GM21528 (cell line): Measurements from ENCODE around the gene ARRB1.
"Not testable (repeated sequence)": the region's sequence is repeated elsewhere in the genome, so short reads cannot be mapped to it uniquely, and the experiment has no call there.

Experiments used
- ATAC-seq: cut with Tn5 transposase; IDR thresholded peaks from one replicate; pipeline ENCODE4 v1.9.1; 2021; ENCODE audit warnings: mild to moderate bottlenecking, moderate library complexity; ENCODE audit not compliant: unreplicated experiment, low FRiP score

The ARRB1 gene

DNA sequence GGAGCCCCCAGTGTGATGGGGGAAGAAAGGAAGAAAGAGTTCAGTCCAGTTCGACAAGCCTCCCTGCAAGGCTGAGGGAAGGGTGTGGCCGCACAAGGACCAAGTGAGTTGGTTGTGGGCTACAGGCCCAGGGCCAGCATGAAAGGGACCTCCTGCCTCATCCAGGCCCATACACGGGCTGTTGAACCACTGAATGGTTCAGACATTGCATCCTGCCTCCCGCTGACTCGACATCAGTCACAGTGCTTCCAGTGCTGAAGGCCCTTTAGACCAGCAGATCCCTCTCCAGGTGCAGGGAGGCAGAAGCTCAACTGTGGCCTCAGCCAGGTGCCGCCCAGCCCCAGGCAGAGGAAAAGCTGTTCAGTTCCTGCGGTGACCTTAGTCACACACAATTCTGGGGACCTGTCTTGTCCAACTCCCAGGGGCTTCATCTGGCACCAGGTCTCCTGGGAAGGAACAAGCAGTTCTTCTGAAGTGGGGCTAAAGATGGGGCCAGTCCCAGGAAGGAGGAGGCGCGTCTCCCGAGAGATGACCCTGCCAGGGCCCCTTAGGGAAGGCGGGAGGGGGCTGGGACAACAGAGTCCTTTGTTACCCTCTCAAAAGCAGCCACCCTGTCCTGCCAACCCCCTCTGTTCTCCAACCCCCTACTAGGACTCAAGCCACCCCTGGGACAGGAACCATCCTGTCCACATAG is 6.6 kb downstream of the ARRB1 start:
- ATAC-seq: no peak

DNA sequence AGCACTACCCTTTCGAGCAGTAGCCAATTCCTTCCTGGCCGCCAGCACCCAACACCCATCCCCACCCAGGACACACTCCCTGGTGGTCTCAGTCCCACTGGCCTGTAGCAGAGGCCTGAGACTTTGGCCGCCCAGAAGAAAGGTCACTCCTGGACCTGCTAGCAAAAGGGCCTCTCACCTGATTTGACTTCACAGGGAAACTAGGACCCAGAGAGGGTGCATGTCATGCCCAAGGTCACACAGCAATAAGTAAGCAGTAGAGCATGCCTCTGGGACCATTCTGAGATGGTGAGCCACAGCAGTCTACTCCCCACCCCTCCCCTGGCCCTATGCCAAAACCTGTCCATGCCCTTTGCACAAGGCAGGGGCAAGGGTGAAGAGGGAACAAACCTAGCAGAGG is 7.3 kb downstream of the ARRB1 start:
- no peak for ATAC-seq

DNA sequence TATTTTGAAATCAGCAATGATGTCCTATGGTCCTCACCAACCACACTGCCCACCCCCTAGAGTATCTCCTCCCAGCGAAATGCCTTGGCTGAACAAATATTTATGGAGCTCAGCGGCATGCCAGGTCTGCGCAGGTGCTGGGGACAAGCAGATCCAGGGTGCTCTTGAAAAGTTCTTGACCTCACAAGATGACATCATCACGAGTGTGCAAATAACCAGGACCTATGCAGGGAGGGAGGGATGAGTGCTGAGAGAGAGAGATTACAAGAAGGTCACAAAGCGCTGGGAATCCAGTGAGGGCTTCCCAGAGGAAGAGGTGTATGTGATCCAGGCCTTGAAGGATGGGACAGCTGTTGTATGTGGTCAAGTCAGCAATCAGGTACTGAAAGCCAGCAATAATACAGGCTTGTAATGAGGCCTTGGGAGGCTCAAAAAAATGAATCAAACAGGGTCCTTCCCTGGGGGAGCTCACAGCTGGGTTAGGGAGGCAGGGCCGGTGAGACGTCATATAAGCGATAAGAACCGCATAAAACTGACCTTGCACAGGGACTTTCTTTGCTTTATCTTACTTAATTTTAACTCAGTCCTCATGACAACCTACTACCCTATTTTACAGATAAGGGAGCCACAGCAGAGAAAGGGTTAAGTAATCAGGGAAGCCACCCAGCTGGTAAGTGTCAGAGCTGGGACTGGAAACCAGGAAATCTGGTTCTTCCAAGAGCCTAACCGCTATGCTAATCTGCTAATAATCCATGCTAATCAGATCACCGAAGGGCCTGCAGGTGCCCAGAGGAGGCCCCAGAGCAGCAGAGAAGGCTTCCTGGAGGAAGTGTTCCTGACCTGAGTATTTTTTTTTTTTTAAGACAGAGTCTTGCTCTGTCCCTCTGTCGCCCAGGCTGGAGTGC is 8.2 kb downstream of the ARRB1 start:
- ATAC-seq: no peak

DNA sequence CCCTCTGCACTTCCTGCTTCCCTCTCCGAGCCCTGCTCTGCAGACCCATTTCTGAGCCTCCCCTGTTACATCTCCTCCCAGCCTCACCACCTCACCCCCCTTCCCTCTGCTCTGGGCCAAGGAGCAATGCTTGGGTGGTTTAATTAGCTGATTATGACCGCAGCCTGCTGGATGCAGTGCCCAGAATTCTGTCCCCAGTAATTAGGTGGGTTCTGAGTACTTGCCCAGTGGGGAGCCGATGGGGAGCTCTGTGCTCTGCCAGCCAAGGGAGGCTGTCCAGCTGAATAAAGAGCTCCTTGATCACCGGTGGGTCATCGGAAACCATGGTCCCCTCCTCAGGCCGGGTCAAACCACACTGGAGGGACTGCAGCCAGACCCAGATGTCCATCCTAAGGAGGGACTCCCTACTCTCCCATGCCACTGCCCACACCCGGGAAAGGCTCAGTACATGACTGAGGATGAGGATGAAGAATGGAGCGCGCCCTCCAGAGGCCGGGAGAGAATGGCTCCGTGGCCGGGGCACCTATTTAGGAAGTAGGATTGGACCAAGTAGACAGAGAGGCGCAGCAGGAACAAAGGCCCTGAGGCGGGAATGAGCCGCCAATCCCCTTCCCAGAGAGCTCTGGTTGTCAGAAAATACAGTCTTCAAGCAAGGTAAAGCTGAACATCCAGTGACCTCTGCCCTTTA is 9.1 kb downstream of the ARRB1 start:
- no peak for ATAC-seq

DNA sequence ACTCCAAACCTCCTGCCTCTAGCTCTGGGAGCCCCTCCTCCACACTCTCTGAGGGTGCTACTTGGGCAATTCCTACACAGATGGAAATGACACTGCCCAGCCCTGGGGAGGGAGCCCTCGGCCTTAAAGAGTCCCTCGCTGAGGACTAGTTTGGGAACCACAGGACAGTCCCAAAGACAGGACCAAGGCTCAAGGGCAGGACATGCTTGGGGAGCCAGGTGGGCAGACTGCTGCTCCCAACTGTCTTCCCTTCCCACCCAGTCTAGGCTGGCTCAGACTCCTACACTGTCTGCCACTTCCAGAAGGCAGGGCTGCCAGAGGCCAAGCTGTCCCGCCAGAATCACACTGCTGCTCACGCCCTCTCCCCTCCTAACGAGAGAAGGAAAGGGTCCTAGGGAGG is 9.8 kb downstream of the ARRB1 start:
- ATAC-seq: no peak

DNA sequence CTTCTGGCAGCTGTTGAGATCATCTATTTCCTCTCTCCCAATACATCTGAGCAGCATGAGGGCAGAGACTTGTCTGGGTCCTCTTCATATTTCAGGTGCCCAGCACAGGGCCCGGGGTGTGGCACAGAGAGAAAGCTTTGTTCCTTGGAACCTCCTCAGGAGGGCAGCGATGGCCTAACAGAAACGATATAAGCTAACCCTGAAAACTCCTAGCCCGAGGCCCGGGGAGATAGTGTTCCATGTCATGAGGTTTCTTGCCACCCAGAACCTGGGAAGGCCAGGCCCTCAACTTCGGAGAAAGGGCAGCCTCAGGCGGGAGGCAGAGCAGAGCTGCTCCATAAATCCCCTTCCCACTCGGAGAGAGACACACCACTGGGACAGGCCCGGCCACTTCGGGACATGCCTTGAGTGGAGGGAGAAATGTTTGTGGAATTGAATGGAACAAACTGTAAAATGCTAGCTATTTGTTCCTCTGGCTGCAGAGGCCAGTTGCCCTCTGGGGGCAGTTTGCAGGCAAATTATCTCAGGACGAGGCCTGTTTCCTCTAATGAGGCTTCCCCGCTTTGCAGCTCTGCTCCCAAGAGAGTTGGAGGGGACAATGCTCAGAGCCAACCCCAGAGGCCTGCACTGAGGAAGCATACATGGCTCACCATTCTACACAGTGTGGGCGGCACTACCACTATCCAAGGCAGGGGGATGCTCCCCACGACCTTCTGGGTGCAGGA is 11.6 kb downstream of the ARRB1 start:
- ATAC-seq: no peak

DNA sequence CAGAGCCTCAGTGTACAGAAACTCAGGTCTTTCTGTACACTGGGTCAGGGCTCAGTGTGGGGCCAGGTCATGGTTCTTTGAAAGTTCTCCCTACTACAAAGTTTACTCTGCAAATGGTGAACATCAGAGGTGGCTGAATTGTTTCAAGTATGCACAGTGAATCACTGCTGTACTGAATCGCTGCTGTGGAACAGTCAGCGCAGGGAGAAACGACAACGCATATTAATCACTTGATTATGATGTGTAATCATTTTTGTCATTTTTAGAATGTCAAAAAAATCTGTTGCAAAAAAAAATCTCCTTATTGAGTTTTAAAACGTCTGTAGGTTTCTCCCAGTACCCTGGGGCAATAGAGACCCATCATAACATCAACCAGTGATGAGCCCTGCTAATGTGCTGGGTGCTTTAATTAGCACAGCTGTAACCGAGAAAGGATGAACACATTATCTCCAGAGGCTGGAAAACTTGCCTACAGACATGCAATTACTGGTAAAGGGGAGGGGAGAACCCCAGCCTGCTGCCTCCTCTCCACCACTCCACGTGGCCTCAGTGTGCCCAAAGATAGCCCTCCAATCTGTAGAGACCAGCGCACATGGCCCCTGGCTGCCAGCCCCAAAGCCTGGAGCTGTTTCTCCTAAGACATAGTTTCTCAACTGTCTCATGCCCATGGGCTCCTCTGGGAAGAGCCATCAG is 12.8 kb downstream of the ARRB1 start:
- no peak for ATAC-seq

DNA sequence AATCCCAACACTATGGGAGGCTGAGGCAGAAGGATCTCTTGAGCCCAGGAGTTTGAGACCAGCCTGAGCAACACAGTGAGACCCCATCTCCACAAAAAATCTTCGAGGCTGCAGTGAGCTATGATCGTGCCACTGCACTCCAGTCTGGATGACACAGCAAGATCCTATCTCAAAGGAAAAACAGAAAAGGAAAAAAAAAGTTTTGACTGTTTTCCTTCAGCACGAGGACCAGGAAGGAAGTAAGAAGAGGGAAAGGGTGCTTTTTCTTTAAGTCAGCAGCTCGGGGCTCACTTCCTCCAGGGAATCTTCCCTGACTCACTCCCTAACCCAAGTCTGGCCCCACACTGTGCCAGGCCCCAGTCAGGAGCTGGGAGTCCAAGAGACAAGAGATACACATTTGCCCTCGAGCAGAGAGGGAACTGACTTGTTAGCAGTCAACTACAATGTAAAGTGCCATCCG is 14.2 kb downstream of the ARRB1 start:
- ATAC-seq: no peak

DNA sequence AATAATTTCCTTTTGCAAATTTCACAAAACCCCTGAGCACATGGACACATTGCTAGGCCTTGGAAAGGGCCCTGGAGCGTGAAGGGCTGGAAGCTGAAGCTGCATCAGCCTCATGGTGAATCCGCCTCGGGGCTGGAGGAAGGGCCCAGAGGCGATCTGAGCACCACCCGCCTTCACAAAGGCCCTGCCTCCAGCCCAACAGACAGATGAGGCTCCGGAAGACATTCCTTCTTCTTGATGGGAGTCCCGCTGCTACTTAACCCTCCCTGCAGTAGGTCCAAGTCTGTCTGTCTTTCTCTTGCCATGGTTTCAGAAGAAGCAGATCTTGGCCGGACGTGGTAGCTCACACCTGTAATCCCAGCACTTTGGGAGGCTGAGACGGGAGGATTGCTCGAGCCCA is 16.5 kb downstream of the ARRB1 start:
- no peak for ATAC-seq

DNA sequence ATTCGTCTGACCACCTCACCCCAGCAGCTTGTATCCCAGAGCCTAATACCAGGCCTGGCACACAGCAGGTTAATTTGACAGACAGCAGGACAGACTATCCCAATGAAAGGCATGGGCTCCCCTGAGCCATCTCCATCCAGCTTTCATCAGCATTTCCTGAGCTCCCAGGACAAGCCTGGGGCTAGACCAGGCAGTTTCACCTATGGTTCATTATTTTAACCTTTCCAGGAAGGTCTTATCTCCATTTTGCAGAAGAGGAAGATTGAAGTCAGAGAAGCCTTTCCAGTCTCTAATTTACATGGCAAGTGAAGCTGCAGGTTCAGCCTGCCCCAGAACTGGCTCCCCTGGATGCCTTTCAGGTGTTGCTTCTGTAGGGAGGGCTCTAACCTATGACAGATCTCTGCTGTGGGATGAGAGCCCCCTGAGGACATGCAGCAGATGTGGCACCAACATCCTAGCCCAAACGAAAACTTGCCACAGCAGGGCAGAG is 17.0 kb downstream of the ARRB1 start:
- ATAC-seq: no peak

DNA sequence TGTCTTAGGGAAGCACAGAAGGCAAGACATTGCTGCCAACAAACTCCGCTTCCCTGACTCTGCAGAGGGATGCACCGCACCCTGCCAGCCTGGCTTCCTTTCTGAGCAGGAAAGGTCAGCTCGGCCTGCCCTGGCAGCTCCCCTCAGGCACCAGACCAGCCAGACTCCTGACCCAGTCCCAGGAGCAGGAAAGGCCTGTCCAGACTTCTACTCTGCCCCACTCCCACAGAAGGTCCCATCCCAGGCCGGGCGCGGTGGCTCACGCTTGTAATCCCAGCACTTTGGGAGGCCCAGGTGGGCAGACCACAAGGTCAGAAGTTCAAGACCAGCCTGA is 17.7 kb downstream of the ARRB1 start:
- no peak for ATAC-seq

DNA sequence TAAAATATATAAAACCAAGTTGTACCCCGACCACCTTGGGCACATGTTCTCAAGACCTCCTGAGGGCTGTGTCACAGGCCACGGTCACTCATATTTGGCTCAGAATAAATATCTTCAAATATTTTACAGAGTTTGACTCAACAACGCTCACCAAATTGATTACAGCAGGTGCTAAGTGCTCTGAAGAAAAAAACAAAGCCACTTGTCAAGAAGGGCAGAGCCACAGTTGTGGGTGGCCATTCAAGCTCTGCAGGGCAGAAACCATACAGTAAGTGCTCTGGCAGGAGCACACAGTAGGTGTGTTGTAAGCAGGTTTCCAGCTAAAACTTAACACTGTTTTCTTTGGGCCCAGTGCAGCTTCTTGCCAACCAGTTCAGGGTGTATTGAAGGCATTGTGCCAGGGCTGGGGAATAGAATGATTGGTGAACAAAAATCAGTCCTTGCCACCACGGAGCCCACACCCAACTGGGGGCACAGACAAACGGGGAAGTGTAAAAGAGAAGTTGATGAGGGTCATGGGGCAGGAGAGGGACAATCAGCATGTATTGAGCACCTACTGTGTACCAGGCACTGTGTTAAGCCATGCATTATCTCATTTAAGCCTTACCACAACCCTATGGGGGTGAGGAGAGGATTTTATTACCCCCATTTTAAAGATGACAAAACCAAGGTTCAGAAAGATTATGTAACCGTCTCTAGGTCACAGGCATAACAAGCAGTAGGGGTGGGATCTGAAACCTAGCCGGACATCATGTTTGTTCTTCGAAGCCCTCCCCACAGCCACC is 18.2 kb downstream of the ARRB1 start:
- no peak for ATAC-seq

DNA sequence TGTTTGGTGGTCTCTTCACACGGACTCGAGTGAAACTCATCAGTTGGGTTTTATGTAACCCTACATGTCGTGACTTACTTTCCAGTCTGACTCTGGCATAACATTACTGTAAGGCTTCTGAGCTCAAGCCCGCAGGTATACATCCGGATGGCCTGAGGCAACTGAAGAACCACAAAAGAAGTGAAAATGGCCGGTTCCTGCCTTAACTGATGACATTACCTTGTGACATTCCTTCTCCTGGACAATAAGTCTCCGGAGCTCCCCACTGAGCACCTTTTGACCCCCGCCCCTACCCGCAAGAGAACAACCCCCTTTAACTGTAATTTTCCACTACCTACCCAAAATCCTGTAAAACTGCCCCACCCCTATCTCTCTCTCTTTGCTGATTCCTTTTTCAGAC is 19.7 kb downstream of the ARRB1 start:
- not testable (repeated sequence) for ATAC-seq

DNA sequence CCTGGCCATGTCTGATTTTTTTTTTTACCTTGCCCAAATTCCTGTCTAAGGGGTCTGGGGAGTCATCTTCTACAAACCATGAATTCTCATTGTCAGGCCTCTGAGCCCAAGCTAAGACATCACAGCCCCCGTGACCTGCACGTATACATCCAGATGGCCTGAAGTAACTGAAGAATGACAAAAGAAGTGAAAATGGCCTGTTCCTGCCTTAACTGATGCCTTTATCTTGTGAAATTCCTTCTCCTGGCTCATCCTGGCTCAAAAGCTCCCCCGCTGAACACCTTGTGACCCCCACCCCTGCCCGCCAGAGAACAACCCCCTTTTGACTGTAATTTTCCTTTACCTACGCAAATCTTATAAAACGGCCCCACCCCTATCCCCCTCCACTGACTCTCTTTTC is 20.2 kb downstream of the ARRB1 start:
- not testable (repeated sequence) for ATAC-seq

DNA sequence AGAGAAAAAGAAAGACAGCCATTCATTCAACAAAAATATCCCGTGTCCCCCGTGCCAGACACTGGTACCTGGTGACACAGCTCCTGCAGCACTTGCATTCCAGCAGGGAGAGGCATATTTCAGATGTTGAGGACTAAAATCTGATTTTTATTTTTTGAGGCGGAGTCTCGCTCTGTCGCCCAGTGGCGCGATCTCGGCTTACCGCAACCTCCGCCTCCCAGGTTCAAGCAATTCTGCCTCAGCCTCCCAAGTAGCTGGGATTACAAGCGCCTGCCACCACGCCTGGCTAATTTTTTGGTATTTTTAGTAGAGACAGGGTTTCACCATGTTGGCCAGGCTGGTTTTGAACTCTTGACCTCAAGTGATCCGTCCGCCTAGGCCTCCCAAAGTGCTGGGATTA is 20.6 kb downstream of the ARRB1 start:
- ATAC-seq: not testable (repeated sequence)

DNA sequence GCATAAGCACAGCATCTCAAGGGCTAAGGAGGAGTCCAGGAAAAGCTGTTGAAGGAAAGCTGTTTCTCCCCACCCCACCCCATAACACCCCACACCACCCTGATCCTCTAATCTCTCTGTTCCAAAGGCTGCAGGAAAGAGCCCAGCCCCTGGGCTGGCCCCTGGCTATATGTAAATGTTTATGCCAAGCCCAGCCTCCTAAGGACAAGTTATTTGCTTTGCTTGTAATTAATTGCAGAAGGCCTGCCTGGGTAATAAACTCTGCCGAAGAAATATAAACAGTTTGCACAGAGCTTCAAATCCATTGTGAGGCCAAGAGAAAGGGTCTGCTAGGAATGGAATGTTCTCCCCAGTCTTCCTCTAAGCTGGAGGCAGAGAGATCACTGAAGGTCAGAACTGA is 21.2 kb downstream of the ARRB1 start:
- ATAC-seq: no peak

DNA sequence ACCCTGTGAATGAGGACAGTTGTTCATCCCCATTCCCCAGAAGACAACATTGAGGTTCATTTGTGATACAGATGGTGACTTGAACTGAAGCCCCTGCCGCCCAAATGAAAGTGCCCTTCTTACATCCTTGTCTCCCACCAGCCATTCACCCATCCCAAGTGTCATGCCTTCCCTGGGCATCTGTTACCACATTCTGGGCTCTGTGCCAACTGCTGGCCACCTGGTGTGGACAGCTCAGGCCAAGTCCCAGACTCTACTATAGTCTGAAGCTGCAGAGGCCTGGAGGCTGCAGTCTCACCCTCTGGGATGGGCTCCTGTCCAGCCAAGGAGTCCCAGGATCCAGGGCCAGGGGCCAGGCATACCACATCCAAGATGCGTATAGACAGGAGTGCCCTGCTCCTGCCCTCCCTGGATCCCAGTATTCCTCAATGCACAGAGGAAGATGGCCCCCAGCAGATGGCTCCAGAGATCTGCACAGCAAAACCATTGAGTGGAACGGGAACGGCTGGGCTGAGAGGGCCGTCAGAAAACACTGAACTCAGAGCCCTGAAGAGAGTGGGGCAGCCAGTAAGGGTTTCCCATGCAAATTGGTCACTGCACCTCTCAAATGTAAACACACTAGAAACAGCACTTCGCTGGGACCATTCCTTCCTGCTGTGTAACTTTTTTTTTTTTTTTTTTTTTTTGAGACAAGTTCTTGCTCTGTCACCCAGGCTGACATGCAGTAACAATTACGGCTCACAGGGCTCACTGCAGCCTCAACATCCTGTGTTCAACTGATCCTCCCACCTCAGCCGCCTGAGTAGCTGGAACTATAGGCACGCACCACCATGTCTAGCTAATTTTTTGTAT is 22.8 kb downstream of the ARRB1 start:
- ATAC-seq: no peak

DNA sequence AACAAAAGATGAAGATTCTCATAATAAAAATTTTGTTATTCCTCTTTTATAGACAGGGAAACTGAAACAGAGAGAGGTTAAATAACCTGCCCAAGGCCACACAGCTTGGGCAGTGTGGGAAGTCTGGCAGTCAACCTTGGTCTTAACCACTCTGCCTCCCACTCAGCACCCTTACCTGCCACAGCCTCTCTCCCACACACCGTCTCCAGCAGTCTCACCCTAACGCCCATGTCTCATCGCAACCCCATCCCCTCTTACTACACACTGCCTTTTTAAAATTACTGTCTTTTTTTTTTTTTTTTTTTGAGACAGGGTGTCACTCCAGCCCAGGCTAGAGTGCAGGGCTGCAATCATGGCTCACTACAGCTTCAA is 25.0 kb downstream of the ARRB1 start:
- no peak for ATAC-seq
